Femur (tissue), 1 donor: ENCODE measurements around the gene ATP8B1.

Experiments
- DNase-seq: peaks from one replicate; pipeline ENCODE4 v3.0.0-alpha.2; 2017

Gene ATP8B1

DNA sequence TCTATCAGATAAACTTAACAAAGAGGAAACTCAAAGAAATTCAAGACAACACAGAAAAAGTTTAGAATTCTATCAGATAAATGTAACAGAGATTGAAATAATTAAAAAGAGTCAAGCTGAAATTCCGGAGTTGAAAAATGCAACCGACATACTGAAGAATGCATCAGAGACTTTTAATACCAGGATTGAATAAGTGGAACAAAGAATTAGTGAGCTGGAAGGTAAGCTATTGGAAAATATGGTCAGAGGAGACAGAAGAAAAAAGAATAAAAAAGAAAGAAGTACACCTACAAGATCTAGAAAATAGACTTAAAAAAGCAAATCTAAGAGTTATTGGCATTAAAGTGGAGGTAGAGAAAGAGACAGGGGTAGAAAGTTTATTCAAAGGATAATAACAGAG, 88.0 kb downstream of the ATP8B1 start:
- DNase-seq, result no peak

DNA sequence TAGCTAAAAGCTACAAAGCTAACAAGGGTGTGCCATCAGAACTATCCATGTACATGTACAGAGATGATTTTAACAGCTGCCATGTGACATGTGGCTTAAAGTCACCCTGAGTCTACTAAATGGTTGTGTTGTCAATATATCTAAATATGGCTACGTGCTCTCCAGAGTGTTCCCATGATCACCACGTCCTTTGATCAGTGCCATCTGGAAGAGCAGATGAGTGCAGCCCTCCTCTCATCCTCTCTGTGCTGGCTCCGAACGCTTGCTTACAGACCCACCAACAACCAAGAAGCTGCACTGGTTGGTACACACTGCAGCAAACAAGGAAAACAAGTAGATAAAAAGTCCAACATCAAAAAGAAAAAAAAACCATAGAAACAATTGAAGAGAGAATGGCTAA, 92.9 kb downstream of the ATP8B1 start:
- DNase-seq, result no peak

- no peak for DNase-seq
Measured at GRCh38 chr18:57709335-57709734, 93.8 kb downstream of the ATP8B1 start.

DNA sequence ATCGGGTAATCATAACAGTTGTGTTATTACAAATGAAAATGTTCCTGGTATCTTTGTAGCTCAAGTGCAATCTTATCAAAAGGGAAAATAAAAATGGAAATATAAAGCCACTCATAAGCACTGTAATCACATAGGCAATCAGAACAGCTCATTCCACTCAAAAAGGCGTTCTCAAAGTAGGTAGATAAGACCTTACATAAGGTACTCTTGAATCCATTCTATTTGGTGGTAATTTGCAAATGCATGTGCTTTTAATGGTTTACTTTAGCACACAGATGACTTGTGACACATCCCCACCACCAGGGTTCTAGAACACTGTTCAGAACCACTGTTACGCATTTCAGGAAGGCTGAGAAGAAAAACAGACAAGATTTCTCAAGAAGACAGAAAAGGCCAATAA, 94.8 kb downstream of the ATP8B1 start:
- DNase-seq, result no peak

GRCh38 chr18:57705832-57706595, 97.1 kb downstream of the ATP8B1 start:
- no peak for DNase-seq

DNA sequence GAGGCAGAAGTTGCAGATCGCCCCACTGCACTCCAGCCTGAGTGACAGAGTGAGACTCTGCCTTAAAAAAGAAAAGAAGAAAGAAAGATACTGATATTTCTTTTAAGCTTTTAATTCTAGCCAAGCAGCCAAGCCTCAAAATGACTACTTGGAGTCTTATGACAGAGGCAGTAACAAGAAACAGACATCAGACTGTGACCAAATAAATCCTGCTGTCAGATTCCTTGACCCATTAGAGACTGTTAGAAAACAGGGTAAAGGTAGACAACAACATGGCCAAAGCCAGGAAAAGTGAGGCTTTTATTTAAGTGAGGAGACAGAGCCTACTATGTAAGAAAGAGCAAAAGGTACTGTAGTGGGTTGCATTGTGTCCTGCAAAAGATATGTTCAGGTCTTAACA, 98.1 kb downstream of the ATP8B1 start:
- no peak for DNase-seq

DNA sequence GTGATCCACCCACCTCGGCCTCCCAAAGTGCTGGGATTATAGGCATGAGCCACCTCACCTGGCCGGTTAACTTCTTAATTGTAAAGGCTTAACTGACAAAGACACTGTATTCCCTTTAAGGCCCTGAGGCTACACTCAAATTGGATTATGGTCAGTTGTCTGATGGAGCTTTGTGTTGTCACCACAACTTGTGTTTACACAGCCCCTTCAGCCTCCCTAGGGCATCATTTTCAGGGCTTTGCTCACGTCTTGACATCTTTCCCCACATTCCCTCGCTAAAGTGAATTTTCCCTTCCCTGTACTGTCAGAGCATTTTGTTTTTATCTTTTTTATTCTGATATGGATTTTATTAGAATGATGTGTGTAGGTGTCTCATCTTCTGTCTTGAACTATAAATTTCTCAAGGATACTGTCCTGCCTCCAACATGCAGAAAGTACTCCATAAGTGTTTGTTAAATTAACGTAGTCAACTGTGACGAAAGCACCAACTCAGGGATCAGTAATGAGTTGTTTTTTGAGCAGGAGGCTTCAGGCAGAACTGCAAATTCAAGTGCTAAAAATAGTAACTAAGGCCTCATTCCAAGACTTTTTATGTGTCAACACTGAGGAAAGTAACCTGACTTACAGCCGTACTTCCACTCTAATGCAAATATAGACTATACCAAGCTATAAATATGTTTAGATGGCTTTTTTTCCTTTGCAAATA, 104.4 kb downstream of the ATP8B1 start:
- no peak for DNase-seq

DNA sequence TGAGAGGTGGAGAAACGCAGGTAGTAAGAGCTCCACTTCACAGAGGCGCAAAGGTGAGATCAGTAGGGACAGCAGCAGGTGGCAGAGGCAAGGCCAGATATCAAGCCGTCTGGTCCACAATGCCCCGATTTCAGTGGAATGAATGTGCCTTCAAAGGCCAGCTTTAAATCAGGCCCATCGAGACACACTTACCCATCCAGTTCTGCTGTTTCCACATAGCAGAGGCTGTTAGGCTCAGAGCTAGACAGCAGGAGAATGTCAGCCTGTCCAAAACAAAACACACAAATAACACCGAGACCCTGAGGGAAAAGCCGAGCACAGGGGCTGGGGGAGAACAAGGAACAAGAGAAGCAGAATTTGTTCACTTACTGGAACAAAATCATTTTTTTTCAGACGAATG, 105.7 kb downstream of the ATP8B1 start:
- no peak for DNase-seq

GRCh38 chr18:57696271-57696670, 106.8 kb downstream of the ATP8B1 start:
- no peak for DNase-seq

DNA sequence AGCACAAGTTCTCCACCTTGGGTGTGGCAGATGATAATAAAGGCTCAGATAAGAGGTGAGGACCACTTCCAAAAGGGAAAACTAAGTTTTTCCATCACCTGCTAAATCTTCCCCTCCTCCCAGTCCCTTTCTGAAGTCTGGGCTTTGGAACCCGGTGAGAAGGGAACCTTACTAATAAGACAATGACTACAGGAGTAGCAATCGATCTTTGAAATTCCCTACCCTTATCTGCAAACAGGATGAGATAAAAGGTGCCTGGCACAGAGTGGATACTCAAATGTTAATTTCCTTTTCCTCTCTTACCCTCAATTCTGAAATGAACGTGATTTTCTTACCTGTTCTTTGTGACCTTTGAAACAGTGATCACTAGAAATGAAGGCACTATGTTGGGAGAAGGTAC, 111.8 kb downstream of the ATP8B1 start:
- DNase-seq, result no peak

GRCh38 chr18:57687970-57688369, 115.1 kb downstream of the ATP8B1 start:
- no peak for DNase-seq

DNA sequence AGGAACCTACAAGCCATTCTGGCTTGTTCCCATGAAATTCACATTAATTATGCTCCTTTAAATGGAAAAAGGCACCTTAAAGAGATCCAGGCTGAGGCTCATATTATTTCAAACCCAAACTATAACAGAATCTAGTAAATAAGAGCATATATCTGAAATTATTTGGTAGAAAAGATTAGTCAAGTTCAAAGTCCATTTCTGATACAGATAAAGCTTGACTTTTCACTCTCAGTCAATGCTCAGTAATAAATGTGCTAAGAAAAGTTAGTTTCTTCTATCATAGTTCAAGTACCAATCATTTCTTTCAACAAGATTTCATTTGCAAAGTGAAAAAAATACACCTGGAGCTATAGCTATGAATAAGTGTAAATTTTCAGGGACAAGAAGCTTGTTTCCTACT, 119.6 kb downstream of the ATP8B1 start:
- no peak for DNase-seq

GRCh38 chr18:57677262-57678211, 125.6 kb downstream of the ATP8B1 start:
- DNase-seq, result no peak

- DNase-seq, result no peak
Measured at GRCh38 chr18:57674891-57675290, 128.2 kb downstream of the ATP8B1 start.

DNA sequence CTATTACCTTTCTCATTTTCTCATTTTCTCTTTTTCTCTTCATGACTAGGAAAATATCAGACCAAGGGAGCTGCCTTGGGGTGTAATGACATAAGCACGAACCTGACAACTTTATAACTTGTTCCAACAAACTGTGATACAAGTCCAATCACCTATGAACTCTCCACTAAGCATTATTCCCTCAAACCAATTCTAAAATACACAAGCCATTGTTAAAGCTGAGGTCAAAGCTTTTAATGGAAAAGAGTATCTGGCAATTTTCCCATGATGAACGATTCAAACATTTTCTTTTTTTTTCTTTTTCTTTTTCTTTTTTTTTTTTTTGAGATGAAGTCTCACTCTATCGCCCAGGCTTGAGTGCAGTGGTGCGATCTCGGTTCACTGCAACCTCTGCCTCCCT, 133.1 kb downstream of the ATP8B1 start:
- DNase-seq, result no peak

GRCh38 chr18:57668021-57668420, 135.1 kb downstream of the ATP8B1 start:
- no peak for DNase-seq

- no peak for DNase-seq
Measured at GRCh38 chr18:57666818-57667497, 136.2 kb downstream of the ATP8B1 start.

DNA sequence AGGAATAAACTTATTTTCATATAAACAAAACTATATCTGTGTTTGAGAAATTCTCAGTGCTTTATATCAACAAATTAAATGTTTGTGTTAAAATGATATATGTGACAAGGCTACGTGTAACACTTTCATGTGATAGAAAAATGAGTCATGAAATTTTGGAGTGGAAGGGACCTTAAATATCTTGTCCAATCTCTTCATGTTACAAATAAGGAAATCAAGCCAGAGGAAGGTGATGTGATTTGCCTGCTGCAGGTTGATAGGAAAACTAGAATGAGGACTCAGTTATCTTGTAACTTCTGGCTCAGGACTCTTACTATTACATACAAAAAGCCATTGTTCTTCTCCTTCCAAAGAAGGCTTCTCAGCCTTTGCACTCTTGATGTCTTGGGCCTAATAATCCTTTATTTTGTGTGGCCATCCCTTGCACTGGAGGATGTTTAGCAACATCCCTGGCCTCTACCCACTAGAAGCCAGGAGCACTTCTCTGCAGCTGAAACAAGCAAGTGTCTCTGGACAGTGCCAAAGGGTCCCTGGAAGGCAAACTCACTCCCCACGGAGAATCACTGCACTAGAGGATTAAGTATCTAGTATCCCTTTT, 138.4 kb downstream of the ATP8B1 start:
- DNase-seq, result no peak

DNA sequence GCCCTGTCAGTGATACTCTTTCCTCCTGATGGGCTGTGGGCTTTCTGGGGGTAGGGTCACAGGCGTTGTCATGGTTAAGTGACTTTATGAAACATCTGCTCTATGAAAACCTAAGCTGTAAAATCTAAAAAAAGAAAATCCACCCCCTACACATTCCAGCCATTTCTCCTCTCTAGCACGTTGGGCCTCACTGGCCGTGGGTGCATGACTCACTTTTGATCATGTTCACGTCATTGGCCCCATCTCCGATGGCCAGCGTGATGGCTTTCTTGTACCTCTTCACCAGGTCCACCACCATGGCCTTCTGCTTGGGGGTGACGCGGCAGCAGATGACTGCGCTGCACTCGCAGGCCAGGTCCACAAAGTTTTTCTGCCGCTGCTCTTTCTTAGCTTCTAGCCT, 142.2 kb downstream of the ATP8B1 start:
- DNase-seq, result no peak

- DNase-seq, result no peak
Measured at GRCh38 chr18:57659460-57660102, 143.5 kb downstream of the ATP8B1 start.

DNA sequence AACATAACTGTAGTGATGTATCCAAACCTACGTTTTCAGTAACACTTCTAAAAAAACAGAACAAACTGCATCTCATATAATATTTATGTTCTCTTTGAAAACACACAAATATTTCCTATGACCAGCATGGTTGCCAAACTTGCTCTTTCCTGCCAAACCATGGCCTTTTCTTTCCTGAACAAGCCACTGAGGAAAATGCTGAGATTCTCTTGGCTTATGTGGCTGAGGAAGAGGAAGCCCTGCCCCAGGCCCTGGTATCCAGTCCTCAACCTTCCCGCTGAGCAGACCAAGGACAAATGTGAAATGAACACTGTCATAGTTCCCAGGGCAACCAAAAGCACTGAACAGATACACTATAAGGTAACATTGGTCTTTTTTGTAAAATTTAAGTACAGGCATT, 145.6 kb downstream of the ATP8B1 start:
- peak; percentile 66 for DNase-seq

DNA sequence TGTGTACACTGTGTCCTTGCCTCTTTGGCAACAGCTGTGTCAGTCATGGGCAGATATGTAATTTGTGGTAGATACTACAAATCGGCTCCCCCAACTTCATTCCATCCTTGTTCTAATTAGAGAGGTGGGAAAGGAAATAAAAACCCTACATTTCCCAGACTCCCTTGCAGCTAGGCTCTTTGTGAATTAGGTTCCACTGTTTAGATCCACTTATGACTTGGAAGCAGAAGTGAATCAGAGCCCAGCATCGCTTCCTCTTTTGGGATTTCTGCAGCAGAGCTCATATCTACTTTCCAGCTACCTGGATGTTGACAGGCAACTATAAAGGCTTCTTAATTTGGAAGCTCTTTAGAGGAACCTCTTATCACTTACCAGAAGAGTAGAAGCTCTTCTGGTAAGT, 147.4 kb downstream of the ATP8B1 start:
- no peak for DNase-seq
